NCI-H1092 (cell line): ENCODE results near the gene CTSO.
"Not testable (repeated sequence)": the region's sequence is repeated elsewhere in the genome, so short reads cannot be mapped to it uniquely, and the experiment has no call there.

Experiments
- DNase-seq: peaks from one replicate; lab custom pipeline; 2025; lab: John Stamatoyannopoulos, UW

The CTSO gene

GRCh38 chr4:155906554-155907247, 47.0 kb downstream of the CTSO start:
- DNase-seq, result no peak

DNA sequence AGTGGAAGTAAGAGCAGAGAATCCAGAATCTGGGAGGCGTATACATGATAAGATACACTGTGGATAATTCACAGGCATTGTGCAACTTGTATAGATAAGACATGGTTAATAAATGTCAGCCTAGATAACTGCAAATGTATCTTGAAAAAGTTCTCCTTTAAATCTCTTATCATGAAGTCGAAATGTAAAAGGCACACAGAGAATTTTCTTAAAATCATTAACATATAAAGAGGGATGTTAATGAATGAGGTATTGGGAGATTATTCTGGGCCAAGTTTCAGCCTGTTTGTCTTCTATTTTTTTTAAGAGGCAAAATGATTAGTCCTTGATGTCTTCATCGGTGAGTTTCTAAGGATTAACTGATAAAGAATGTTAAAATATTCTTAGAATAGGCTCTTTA, 49.3 kb downstream of the CTSO start:
- no peak for DNase-seq

DNA sequence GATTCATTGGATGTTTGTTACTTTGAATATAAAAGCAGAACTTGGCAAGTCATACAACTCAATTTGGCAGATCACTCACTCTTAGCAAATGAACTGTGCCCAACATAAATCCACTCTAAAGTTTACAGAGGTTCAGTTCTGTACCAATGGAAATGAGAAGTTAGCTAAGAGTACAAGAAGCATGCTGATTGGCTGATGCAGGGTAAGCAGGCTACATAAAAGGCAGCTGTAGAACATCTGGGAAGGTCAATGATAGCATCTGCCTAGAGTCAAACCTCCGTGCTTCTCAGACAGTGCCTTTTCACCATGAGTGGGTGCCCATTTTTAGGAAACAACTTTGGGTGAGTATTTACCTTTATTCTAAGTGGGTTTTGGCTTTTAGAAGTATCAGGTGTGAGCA, 50.2 kb downstream of the CTSO start, which contains the start of gene TDO2:
Gene TDO2, plus strand, starts transcription at position 244 of the 400 bp plus-strand sequence. Its CDS starts 63 bp downstream, at position 307.
- DNase-seq, result no peak

DNA sequence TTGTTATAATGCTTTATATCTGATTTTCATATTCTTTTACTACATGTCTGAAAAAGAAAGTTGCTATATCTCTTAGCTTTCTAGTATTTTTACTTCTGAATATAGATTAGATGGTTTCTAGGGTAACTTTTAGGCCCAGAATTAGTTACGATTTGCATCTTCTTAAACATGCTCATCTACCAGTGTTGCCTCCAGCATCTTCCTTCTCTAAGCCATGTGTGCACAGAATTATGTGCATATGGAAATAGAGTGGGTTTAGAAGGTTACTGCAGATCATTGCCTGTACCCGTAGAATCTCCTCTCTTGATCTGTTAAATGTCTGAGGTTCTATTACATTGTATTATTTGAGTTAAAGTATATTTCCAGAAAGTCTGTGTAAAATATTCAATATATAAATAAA, 52.7 kb downstream of the CTSO start:
- DNase-seq, result no peak

DNA sequence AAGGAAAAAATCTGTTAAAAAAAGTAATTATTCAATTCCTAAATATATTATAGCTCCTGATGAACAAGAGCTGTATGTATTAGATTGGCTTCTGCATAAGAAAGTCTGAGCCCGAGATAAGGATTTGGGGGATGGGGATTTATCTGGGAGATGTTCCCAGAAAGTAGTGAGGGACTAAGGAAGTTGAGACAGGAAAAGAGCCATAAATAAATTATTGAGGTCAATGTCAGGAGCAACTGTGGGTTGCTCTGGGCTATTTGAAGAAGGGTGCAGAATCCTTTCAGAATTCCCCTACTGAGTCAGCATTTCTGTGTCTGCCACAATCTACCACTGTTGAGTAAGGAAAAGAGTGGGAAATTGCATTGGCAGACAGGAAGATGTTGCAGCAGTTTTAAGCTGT, 53.3 kb downstream of the CTSO start:
- no peak for DNase-seq

GRCh38 chr4:155899891-155900290, 53.8 kb downstream of the CTSO start:
- no peak for DNase-seq

DNA sequence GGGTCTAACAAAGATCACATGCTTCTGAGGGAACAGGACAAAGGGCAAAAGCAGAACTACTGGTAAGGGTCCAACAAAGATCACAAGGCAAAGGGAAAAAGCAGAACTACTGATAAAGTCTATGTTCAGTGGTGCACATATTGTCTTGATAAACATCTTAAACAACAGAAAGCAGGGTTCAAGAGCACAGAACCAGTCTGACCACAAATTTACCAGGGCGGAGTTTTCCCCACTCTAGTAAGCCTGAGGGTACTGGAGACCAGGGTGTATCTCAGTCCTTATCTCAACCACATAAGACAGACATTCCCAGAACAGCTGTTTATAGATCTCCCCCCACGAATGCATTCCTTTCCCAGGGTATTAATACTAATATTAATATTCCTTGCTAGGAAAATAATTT, 55.3 kb downstream of the CTSO start:
- not testable (repeated sequence) for DNase-seq

DNA sequence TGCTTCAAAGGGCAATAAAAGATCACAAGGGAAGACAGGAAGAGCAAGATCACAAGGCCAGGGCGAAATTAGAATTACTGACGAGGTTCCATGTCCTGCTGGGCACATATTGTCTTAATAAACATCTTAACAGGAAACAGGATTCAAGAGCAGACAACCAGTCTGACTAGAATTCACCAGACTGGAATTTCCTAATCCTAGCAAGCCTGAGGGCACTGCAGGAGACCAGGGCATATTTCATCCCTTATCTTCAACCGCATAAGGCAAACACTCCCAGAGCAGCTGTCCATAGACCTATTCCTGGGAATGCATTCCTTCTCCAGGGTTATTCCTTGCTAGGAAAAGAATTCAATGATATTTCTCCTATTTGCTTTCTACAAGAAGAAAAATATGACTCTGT, 62.6 kb downstream of the CTSO start:
- no peak for DNase-seq

GRCh38 chr4:155889946-155890345, 63.7 kb downstream of the CTSO start:
- no peak for DNase-seq

DNA sequence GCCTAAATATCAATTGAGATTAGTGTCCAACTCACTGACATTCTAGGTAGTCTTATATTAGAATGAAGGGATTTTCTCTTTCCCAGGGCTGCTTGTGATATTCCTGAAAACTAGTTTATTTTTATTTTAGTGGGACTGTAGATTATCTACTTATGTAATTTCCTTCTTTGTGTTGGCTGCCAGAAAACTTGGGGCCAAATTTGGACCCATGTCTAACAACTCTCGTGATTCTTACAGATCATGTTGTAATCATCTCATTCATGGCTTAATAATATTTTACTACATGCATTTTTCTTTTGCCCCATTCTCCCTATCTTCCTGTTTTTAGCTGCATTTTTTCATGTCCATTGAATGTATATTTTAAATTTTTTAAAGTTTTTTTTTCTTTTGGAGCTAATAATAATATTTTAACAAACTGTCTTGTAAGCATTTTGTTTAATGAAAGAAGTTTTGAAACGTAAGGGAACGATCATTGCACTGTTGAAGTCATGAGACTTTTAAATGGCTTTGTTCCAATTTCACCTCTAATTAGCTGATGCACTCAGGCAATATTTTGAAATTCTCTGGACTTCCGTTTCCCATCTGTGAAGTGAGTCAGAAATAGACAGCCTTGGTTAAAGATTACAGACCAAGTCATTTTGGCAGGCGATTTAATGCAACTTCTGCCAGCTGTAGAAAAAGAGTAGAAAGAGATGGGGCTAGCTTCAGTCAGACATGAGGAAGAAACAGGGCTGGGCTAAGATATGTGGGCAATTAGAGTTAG, 64.5 kb downstream of the CTSO start:
- no peak for DNase-seq

DNA sequence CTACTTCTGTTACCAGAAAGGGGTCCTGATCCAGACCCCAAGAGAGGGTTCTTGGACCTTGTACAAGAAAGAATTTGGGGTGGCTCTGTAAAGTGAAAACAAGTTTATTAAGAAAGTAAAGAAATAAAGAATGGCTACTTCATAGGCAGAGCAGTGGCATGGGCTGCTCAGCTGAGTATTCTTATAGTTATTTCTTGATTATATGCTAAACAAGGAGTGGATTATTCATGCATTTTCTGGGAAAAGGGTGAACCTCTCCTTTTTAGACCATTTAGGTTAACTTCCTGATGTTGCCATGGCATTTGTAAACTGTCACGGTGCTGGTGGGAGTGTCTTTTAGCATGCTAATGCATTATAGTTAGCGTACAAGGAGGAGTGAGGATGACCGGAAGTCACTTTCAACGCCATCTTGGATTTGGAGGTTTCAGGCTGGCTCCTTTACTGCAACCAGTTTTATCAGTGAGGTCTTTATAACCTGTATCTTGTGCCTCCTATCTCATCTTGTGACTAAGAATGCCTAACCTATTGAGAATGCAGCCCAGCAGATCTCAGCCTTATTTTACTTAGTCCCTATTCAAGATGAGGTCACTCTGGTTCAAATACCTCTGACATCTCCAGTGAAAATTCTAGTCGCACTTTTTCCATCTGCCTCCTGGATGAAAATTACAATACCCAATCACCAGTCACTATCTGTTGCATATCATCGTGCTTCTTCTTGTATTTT, 65.7 kb downstream of the CTSO start:
- DNase-seq, result no peak

DNA sequence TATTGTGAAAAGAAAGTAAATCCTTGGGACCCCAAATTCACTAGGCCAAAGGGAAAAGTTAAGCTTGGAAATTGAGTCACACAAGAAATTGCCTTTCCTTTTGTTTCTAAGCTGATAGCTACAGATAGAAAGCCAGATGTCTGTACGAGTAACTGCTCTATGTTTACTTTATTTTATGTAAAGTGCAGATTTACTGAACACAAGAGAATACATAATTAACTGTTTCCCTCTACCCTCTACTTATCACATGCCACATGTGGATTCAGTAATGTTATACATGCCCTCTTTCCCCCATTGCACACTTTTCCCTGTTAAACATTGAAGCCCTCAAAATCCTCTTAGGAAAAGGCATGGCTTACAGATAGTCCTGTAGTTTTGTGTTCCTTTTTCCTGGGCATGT, 66.6 kb downstream of the CTSO start:
- DNase-seq, result no peak

GRCh38 chr4:155885666-155886065, 68.0 kb downstream of the CTSO start:
- no peak for DNase-seq

- no peak for DNase-seq
Measured at GRCh38 chr4:155883895-155884294, 69.8 kb downstream of the CTSO start.

DNA sequence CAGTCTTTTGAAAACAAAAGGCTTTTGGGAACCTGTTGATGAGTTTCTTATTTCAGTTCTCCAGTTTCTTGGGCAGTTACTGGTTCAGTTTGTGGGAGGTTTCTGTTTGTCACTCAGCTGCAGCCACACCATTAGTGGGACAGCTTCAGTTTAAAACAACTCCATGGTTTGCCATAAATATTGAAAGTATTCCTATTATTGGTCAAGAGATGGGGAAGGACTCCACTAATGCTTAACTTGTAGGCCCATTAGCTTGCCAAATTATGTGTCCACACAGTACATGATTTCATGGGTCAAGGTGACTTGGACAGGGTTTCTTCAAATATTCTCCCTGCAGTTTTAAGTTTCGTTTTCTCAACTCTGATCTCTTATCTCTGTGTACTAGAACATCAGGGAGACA, 72.1 kb downstream of the CTSO start:
- no peak for DNase-seq

- no peak for DNase-seq
Measured at GRCh38 chr4:155879767-155880166, 73.9 kb downstream of the CTSO start.

GRCh38 chr4:155878611-155879010, 75.1 kb downstream of the CTSO start:
- DNase-seq, result no peak

GRCh38 chr4:155877971-155878370, 75.7 kb downstream of the CTSO start:
- no peak for DNase-seq

- no peak for DNase-seq
Measured at GRCh38 chr4:155875878-155876277, 77.8 kb downstream of the CTSO start.
